Pons (tissue), 1 donor: ENCODE results near the gene KRTAP10-8.
"Not testable (repeated sequence)": the region's sequence is repeated elsewhere in the genome, so short reads cannot be mapped to it uniquely, and the experiment has no call there.

Experiments used
- DNase-seq: peaks from one replicate; pipeline ENCODE4 v3.0.0-alpha.2; 2016; ENCODE audit warnings: low spot score

KRTAP10-8 gene

GRCh38 chr21:44618504-44618903, 6.6 kb downstream of the KRTAP10-8 start:
- DNase-seq = peak; percentile 1

- DNase-seq = no peak
Observed at GRCh38 chr21:44618909-44619308, 7.0 kb downstream of the KRTAP10-8 start.

GRCh38 chr21:44619886-44620285, 8.0 kb downstream of the KRTAP10-8 start:
- DNase-seq = no peak

GRCh38 chr21:44623575-44623974, 11.7 kb downstream of the KRTAP10-8 start:
- DNase-seq = no peak

GRCh38 chr21:44625756-44626155, 13.9 kb downstream of the KRTAP10-8 start:
- no peak for DNase-seq

GRCh38 chr21:44626262-44626661, 14.4 kb downstream of the KRTAP10-8 start:
- no peak for DNase-seq

- DNase-seq = no peak
Observed at GRCh38 chr21:44626673-44627143, 14.8 kb downstream of the KRTAP10-8 start, which contains the start of gene KRTAP10-9. KRTAP10-9 (plus strand) TSS chr21:44627093; CDS start chr21:44627172, 79 bp downstream.

- DNase-seq = not testable (repeated sequence)
Observed at GRCh38 chr21:44627181-44627822, 15.4 kb downstream of the KRTAP10-8 start.

GRCh38 chr21:44627831-44628233, 16.0 kb downstream of the KRTAP10-8 start:
- DNase-seq = not testable (repeated sequence)

- no peak for DNase-seq
Observed at GRCh38 chr21:44628707-44629391, 17.0 kb downstream of the KRTAP10-8 start.

GRCh38 chr21:44630440-44630839, 18.6 kb downstream of the KRTAP10-8 start:
- no peak for DNase-seq

- no peak for DNase-seq
Observed at GRCh38 chr21:44632067-44632466, 20.2 kb downstream of the KRTAP10-8 start.

GRCh38 chr21:44636209-44637017, 24.5 kb downstream of the KRTAP10-8 start:
- DNase-seq = no peak

- DNase-seq = no peak
Observed at GRCh38 chr21:44637018-44637850, 25.4 kb downstream of the KRTAP10-8 start, which contains the start of gene KRTAP10-10. KRTAP10-10 (plus strand) TSS chr21:44637356; CDS start chr21:44637418, 62 bp downstream.

GRCh38 chr21:44637851-44638348, 26.0 kb downstream of the KRTAP10-8 start:
- not testable (repeated sequence) for DNase-seq

- DNase-seq = not testable (repeated sequence)
Observed at GRCh38 chr21:44638506-44639330, 26.8 kb downstream of the KRTAP10-8 start.

GRCh38 chr21:44639331-44639655, 27.4 kb downstream of the KRTAP10-8 start:
- DNase-seq = no peak

- DNase-seq = no peak
Observed at GRCh38 chr21:44640761-44641160, 28.9 kb downstream of the KRTAP10-8 start.

- DNase-seq = no peak
Observed at GRCh38 chr21:44643741-44644310, 31.9 kb downstream of the KRTAP10-8 start.

GRCh38 chr21:44644878-44645277, 33.0 kb downstream of the KRTAP10-8 start:
- DNase-seq = no peak
